Heart left ventricle (tissue), 13 donors: ENCODE data around the gene SHISA9.

Experiments
- CTCF ChIP-seq, 12 donors: fragments of 200-600 bp; sonication (generic) in 4 of 12; IDR thresholded peaks; one replicate each; pipeline versions ENCODE4 v1.5.0 to v1.8.0; 2018 to 2022; ENCODE audit warnings: antibody characterized with exemption in 12 of 12, mild to moderate bottlenecking in 5 of 12
- POLR2A ChIP-seq, 2 donors: fragments of 450-650 bp; IDR thresholded peaks; one replicate each; pipeline ENCODE4 v1.6.1; 2017; ENCODE audit warnings: antibody characterized with exemption in 2 of 2, mild to moderate bottlenecking in 2 of 2, moderate library complexity in 2 of 2
- donor health status: ischemic (EF 13 %, LVEDD 7.1; RV severe dilation, severe dysfunction).
- donor health status: DM: no; HTN: yes; CAD: no.
- donor health status: DM: no; HTN: no; CAD: no.
- donor health status: ischemic (EF 25% LVEDD 6.9; RV normal size, moderate dysfunction).
- donor health status: ischemic (EF 25% LVEDD 5.7; RV mildly dilated, moderate dysfunction).
- donor health status: ischemic (EF 35%, LVEDD 5.7; RV mildly dilated, moderate dysfunction).
- donor health status: nonischemic (EF 11% LVEDD 7.7; RV severe dilation, severe dysfunction).
- donor health status: DM: yes; HTN: yes; CAD: no.
- donor health status: PGD.
- donor health status: ischemic (EF 29% LVEDD 5.4; RV normal size, mild dysfunction).
- donor health status: nonischemic (EF 23%, LVEDD 6.1; RV moderate dilation, normal function).

GRCh38 chr16:13084331-13084730 lies 182.9 kb downstream of the SHISA9 start:
- TF ChIP-seq CTCF (IDR thresholded peaks at IDR 0.05) = no peak
- TF ChIP-seq POLR2A (IDR thresholded peaks at IDR 0.05) = no peak
